SK-N-SH (cell line): Measurements from ENCODE around the gene OR4N5. TPM values are rescaled to one million over a fixed set of nuclear protein-coding genes. Genes with fewer than 3 reads are reported as not detected.

Source experiments
- CTCF ChIA-PET: fragments of 300-600, 350-600 bp; formaldehyde crosslinking; extraction: SDS; loops from one replicate; lab custom pipeline; 2021; lab: Yijun Ruan, JAX
- POLR2A ChIA-PET: fragments of 350-600 bp; sonication (Branson Sonifier 250); formaldehyde crosslinking; extraction: SDS; loops from one replicate; lab custom pipeline; 2020; ENCODE audit warnings: antibody characterized with exemption, inconsistent platforms; lab: Yijun Ruan, JAX
- DNase-seq: peaks from one replicate; pipeline ENCODE4 v3.0.0; 2012
- H2AFZ ChIP-seq: fragments of 200-600 bp; sonication (generic); 2 replicates; pipeline ENCODE4 v1.8.1; 2016; ENCODE audit warnings: antibody characterized with exemption, mild to moderate bottlenecking, low read depth
- H3F3A ChIP-seq: fragments of 200-600 bp; sonication (generic); replicated peaks from 2 replicates; pipeline ENCODE3; 2016; ENCODE audit warnings: antibody characterized with exemption, mild to moderate bottlenecking; ENCODE audit not compliant: insufficient read depth
- H3K27ac ChIP-seq, 2 experiments: fragments of 200-500 bp in 1 of 2; fragments of 200-600 bp in 1 of 2; sonication (Bioruptor generic) in 1 of 2; sonication (generic), shearing (Covaris generic) in 1 of 2; 2 replicates each; pipeline versions ENCODE4 v1.5.1 to v1.6.1; 2014 to 2016; ENCODE audit warnings: low read depth in 2 of 2, inconsistent platforms in 1 of 2, low read length in 1 of 2, mild to moderate bottlenecking in 1 of 2, mixed read lengths in 1 of 2
- H3K27me3 ChIP-seq: fragments of 200-600 bp; sonication (generic), shearing (Covaris generic); 2 replicates; pipeline ENCODE4 v1.6.1; 2016; ENCODE audit warnings: mixed run types; ENCODE audit not compliant: insufficient read depth
- H3K36me3 ChIP-seq, 2 experiments: fragments of 200-500 bp in 1 of 2; fragments of 200-600 bp in 1 of 2; sonication (Bioruptor generic) in 1 of 2; sonication (generic) in 1 of 2; replicated peaks in 1 of 2; 2 replicates each; pipeline versions ENCODE3 to v1.5.1; 2014 to 2016; ENCODE audit warnings: low read length in 1 of 2, mild to moderate bottlenecking in 1 of 2; ENCODE audit not compliant: insufficient read depth in 2 of 2, control insufficient read depth in 1 of 2
- H3K4me1 ChIP-seq, 2 experiments: fragments of 200-500 bp in 1 of 2; fragments of 200-600 bp in 1 of 2; sonication (Bioruptor generic) in 1 of 2; sonication (generic), shearing (Covaris generic) in 1 of 2; 2 replicates each; pipeline versions ENCODE4 v1.5.1 to v1.6.1; 2014 to 2016; ENCODE audit warnings: low read depth in 1 of 2, low read length in 1 of 2, mixed run types in 1 of 2; ENCODE audit not compliant: insufficient read depth in 2 of 2, control insufficient read depth in 1 of 2
- H3K4me2 ChIP-seq: fragments of 200-600 bp; sonication (generic), shearing (Covaris generic); 2 replicates; pipeline ENCODE4 v1.6.1; 2017; ENCODE audit warnings: mixed run types
- H3K4me3 ChIP-seq, 2 experiments: fragments of 200-500 bp in 1 of 2; fragments of 200-600 bp in 1 of 2; sonication (Bioruptor generic) in 1 of 2; sonication (generic), shearing (Covaris generic) in 1 of 2; 2 replicates each; pipeline versions ENCODE4 v1.5.1 to v1.8.1; 2014 to 2016; ENCODE audit warnings: low read depth in 2 of 2, inconsistent platforms in 1 of 2, low read length in 1 of 2, mild to moderate bottlenecking in 1 of 2, mixed read lengths in 1 of 2, moderate library complexity in 1 of 2
- H3K79me2 ChIP-seq: fragments of 200-600 bp; sonication (generic); 2 replicates; pipeline ENCODE4 v1.8.1; 2017; ENCODE audit warnings: mild to moderate bottlenecking; ENCODE audit not compliant: insufficient read depth
- H3K9ac ChIP-seq: fragments of 200-600 bp; sonication (generic); 2 replicates; pipeline ENCODE4 v1.6.1; 2017; ENCODE audit warnings: mixed run types
- H3K9me2 ChIP-seq: fragments of 200-600 bp; sonication (generic); 2 replicates; pipeline ENCODE4 v1.6.1; 2017; ENCODE audit warnings: mixed run types
- H3K9me3 ChIP-seq: fragments of 200-600 bp; sonication (generic); 2 replicates; pipeline ENCODE4 v1.6.1; 2017; ENCODE audit warnings: mixed run types, mild to moderate bottlenecking, moderate library complexity
- H4K20me1 ChIP-seq: fragments of 200-600 bp; sonication (generic); 2 replicates; pipeline ENCODE4 v1.6.1; 2017; ENCODE audit warnings: mild to moderate bottlenecking, mixed run types; ENCODE audit not compliant: insufficient read depth
- CHD2 ChIP-seq: fragments of 150-350 bp; IDR thresholded peaks from 2 replicates; pipeline ENCODE4 v1.6.1; 2018; ENCODE audit warnings: low read length; ENCODE audit not compliant: partially characterized antibody
- ELF1 ChIP-seq: IDR thresholded peaks from 2 replicates; pipeline ENCODE4 v1.4.0; 2012
- FOXM1 ChIP-seq: IDR thresholded peaks from 2 replicates; pipeline ENCODE4 v1.4.0; 2012; ENCODE audit warnings: low read depth, mild to moderate bottlenecking
- GABPA ChIP-seq: IDR thresholded peaks from 2 replicates; pipeline ENCODE4 v1.4.0; 2012; ENCODE audit warnings: low read depth, mild to moderate bottlenecking
- GATA2 ChIP-seq: sonication (generic); formaldehyde crosslinking; IDR thresholded peaks from 2 replicates; pipeline ENCODE4 v1.5.0; 2020; ENCODE audit warnings: mild to moderate bottlenecking, missing genetic modification reagents
- JUND ChIP-seq: IDR thresholded peaks from 2 replicates; pipeline ENCODE4 v1.4.0; 2012
- MEF2A ChIP-seq: IDR thresholded peaks from 2 replicates; pipeline ENCODE4 v1.4.0; 2012; ENCODE audit warnings: low read depth, borderline replicate concordance
- MXI1 ChIP-seq: IDR thresholded peaks from 2 replicates; pipeline ENCODE4 v1.6.1; 2012; ENCODE audit warnings: mild to moderate bottlenecking, low read depth, low read length, improper control_type of control experiment
- NRF1 ChIP-seq: IDR thresholded peaks from 2 replicates; pipeline ENCODE4 v1.6.1; 2012; ENCODE audit warnings: low read depth, mild to moderate bottlenecking, low read length
- PBX3 ChIP-seq: IDR thresholded peaks from 2 replicates; pipeline ENCODE4; 2012
- RAD21 ChIP-seq: IDR thresholded peaks from 2 replicates; pipeline ENCODE4 v1.6.1; 2012; ENCODE audit warnings: mild to moderate bottlenecking, low read length
- RFX5 ChIP-seq: IDR thresholded peaks from 2 replicates; pipeline ENCODE4 v1.6.1; 2012; ENCODE audit warnings: mild to moderate bottlenecking, improper control_type of control experiment, low read length
- TAF1 ChIP-seq: IDR thresholded peaks from 2 replicates; pipeline ENCODE4 v1.6.1; 2012; ENCODE audit warnings: low read depth, mild to moderate bottlenecking, low read length, moderate library complexity, borderline replicate concordance
- TCF12 ChIP-seq: IDR thresholded peaks from 2 replicates; pipeline ENCODE4 v1.4.0; 2012
- YY1 ChIP-seq: IDR thresholded peaks from 2 replicates; pipeline ENCODE4 v1.4.0; 2012; ENCODE audit warnings: low read depth, mild to moderate bottlenecking
- ZBTB33 ChIP-seq: IDR thresholded peaks from 2 replicates; pipeline ENCODE4 v1.4.0; 2012; ENCODE audit warnings: low read depth, borderline replicate concordance
- WGBS: methylation state at CpG from one replicate; pipeline ENCODE4 v1.1.6; 2017; ENCODE audit warnings: low lambda C conversion rate; 5-methylcytosine and 5-hydroxymethylcytosine counted together
- polyA plus RNA-seq, 3 experiments: library from polyadenylated mRNA; depleted of rRNA; stranded (reverse); fragments of >200 nt; gene quantifications; 2 replicates each; pipeline ENCODE4 v1.2.3, GENCODE V29; 2012

Gene OR4N5
- polyA plus RNA-seq, 1 of the 3 experiments (the other 2 are of a cell fraction): not detected

DNA sequence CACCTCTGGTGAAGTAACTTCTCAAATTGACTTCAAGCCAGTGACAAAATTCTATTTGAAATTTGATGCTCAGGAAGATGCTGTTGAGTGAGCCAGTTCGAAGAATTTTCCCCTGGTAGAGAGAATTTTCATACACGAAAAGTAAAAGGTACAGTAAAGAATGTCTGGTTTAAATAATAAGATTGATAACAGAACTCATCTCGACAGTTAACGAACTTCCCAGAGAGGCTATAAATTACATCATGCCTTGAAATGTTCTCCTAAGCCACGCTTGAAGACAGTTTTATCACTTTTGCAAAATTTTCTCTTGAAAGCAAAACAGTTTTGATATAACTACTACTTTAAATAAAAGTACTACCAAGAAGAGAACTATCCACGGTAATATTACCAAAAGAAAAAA, 37.7 kb downstream of the OR4N5 start:
- no peak for TF ChIP-seq RFX5
- TF ChIP-seq PBX3: peak; percentile 65
- peak; percentile 58; the same call in 1 of the 2 replicates for TF ChIP-seq TCF12
- Histone ChIP-seq H3K27me3 (no peaks in the 10 kb centered on the region), H3K9me2 (no peaks in the 10 kb centered on the region), H3K4me1 (no peaks in the 10 kb centered on the region; a peak in 1 of 4 replicates), H3F3A (peaks cover 9% of the 10 kb centered on the region), H3K4me3 (no peak overlapping the region), H2AFZ (peak overlapping the region; percentile 74), H3K4me2 (0 out of 2 replicates have a peak overlapping the region, but pooled peaks have one; percentile 15), H3K36me3 (no peaks in the 10 kb centered on the region), H4K20me1 (no peaks in the 10 kb centered on the region), H3K9me3 (no peaks in the 10 kb centered on the region), H3K9ac (no peak overlapping the region), H3K27ac (peak overlapping the region in 1 of 2 experiments; percentile 26; a peak in 1 of 4 replicates), H3K79me2 (no peaks in the 10 kb centered on the region)
- WGBS: 5% methylated on average over 6 of the region's 6 CpGs
- no peak for DNase-seq
- ChIA-PET CTCF (no interaction called here), POLR2A (no interaction called here)

GRCh38 chr14:20177433-20177974, 38.9 kb downstream of the OR4N5 start:
- Histone ChIP-seq H2AFZ (0 out of 2 replicates have a peak overlapping the region, but pooled peaks have one; percentile 74), H3K4me1 (no peaks in the 10 kb centered on the region; a peak in 1 of 4 replicates), H3F3A (peaks cover 20% of the 10 kb centered on the region), H3K9me2 (no peaks in the 10 kb centered on the region), H3K27me3 (no peaks in the 10 kb centered on the region), H3K36me3 (no peaks in the 10 kb centered on the region), H3K9me3 (no peaks in the 10 kb centered on the region), H3K4me2 (no peak overlapping the region), H3K4me3 (no peak overlapping the region), H3K79me2 (no peaks in the 10 kb centered on the region), H4K20me1 (no peaks in the 10 kb centered on the region), H3K27ac (no peak overlapping the region), H3K9ac (no peak overlapping the region)
- no peak for DNase-seq
- ChIA-PET CTCF (no interaction called here), POLR2A (no interaction called here)
- TF ChIP-seq CHD2 (no peak), GATA2 (CRISPR knock-in tag) (no peak), GABPA (no peak), ZBTB33 (no peak)
- 49% methylated on average over 7 of the region's 7 CpGs for WGBS

DNA sequence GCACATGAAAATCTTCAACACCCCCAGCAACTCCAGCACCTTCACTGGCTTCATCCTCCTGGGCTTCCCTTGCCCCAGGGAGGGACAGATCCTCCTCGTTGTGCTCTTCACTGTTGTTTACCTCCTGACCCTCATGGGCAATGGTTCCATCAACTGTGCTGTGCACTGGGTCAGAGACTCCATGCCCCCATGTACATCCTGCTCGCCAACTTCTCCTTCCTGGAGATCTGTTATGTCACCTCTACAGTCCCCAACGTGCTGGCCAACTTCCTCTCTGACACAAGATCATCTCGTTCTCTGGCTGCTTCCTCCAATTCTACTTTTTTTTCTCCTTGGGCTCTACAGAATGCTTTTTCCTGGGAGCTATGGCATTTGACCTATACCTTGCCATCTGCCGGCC, 40.6 kb downstream of the OR4N5 start:
- WGBS: 27% methylated on average over 5 of the region's 5 CpGs
- Histone ChIP-seq H3K9me3 (no peaks in the 10 kb centered on the region), H2AFZ (no peak overlapping the region), H3K9me2 (no peaks in the 10 kb centered on the region), H3K4me3 (no peak overlapping the region), H4K20me1 (no peaks in the 10 kb centered on the region), H3K4me2 (no peak overlapping the region), H3K4me1 (no peaks in the 10 kb centered on the region; a peak in 1 of 4 replicates), H3K27me3 (no peaks in the 10 kb centered on the region), H3F3A (peaks cover 22% of the 10 kb centered on the region), H3K27ac (no peak overlapping the region), H3K36me3 (no peaks in the 10 kb centered on the region), H3K79me2 (no peaks in the 10 kb centered on the region), H3K9ac (no peak overlapping the region)
- CTCF ChIA-PET: no interaction called here
- no peak for DNase-seq
- TF ChIP-seq JUND (no peak), FOXM1 (no peak), ELF1 (no peak), GATA2 (CRISPR knock-in tag) (no peak), TCF12 (no peak), YY1 (no peak), NRF1 (no peak), MEF2A (no peak), GABPA (no peak), RAD21 (no peak), ZBTB33 (no peak), TAF1 (no peak), MXI1 (no peak), RFX5 (no peak)
- POLR2A ChIA-PET: no interaction called here
